Measurements from ENCODE around the gene DST. TPM values are rescaled to one million over a fixed set of nuclear protein-coding genes. Genes with fewer than 3 reads are reported as not detected.

The DST gene
- total RNA-seq, 4 donors from 2014 or later: 189 to 276 (median 219) TPM

- TF ChIP-seq CTCF (IDR thresholded peaks at IDR 0.05; ENCODE audit: low read depth): no peak
Observed at GRCh38 chr6:56607111-56607752, 35.5 kb downstream of the DST start.

GRCh38 chr6:56605435-56605834 is 37.3 kb downstream of the DST start:
- no peak for TF ChIP-seq CTCF (IDR thresholded peaks at IDR 0.05; ENCODE audit: low read depth)

- TF ChIP-seq CTCF (IDR thresholded peaks at IDR 0.05; ENCODE audit: low read depth): no peak
Observed at GRCh38 chr6:56604186-56604585, 38.5 kb downstream of the DST start.

GRCh38 chr6:56601390-56601789 is 41.3 kb downstream of the DST start:
- TF ChIP-seq CTCF (IDR thresholded peaks at IDR 0.05; ENCODE audit: low read depth): no peak

- no peak for TF ChIP-seq CTCF (IDR thresholded peaks at IDR 0.05; ENCODE audit: low read depth)
Observed at GRCh38 chr6:56595490-56596122, 47.1 kb downstream of the DST start.

GRCh38 chr6:56594699-56595098 is 48.0 kb downstream of the DST start:
- no peak for TF ChIP-seq CTCF (IDR thresholded peaks at IDR 0.05; ENCODE audit: low read depth)

GRCh38 chr6:56593801-56594318 is 48.8 kb downstream of the DST start:
- TF ChIP-seq CTCF (IDR thresholded peaks at IDR 0.05; ENCODE audit: low read depth): no peak

Data from subcutaneous adipose tissue (tissue), 4 donors.